Endothelial cell of umbilical vein (primary cell): ENCODE results near the gene YEATS4. TPM values are rescaled to one million over a fixed set of nuclear protein-coding genes. Genes with fewer than 3 reads are reported as not detected.

Source experiments
- BruUV-seq: library from RNA; stranded (reverse); fragments of 400-500 nt; replicated peaks from 2 replicates; lab custom pipeline; 2021; lab: Mats Ljungman, UMichigan
- CTCF ChIA-PET: fragments of 300-600, 350-600 bp; sonication (Branson Sonifier 250); formaldehyde crosslinking; loops from one replicate; lab custom pipeline; 2021; ENCODE audit warnings: antibody characterized with exemption, inconsistent platforms; lab: Charles Lee
- POLR2A ChIA-PET: fragments of 300-600, 350-600 bp; sonication (Branson Sonifier 250); formaldehyde crosslinking; loops from one replicate; lab custom pipeline; 2021; ENCODE audit warnings: antibody characterized with exemption, inconsistent platforms; lab: Charles Lee
- DNase-seq: peaks from one replicate; pipeline ENCODE4 v3.0.0-alpha.2; 2011; ENCODE audit warnings: low read depth, low spot score
- FAIRE-seq: peaks from 2 replicates; lab custom pipeline; 2011; peaks lifted over from hg19 to GRCh38; lab: Jason Lieb, UNC
- H2AFZ ChIP-seq: 2 replicates; pipeline ENCODE4 v1.6.0; 2012; ENCODE audit warnings: low read depth, low read length, control low read depth, inconsistent platforms
- H3K27ac ChIP-seq: 2 replicates; pipeline ENCODE4 v1.5.1; 2011; ENCODE audit warnings: low read depth, mild to moderate bottlenecking, control low read depth, low read length, moderate library complexity; ENCODE audit not compliant: insufficient read depth
- H3K27me3 ChIP-seq, 2 experiments: 2 replicates each; pipeline versions ENCODE4 v1.6.0 to v1.6.1; 2011; ENCODE audit warnings: low read length in 2 of 2, mixed read lengths in 1 of 2; ENCODE audit not compliant: control insufficient read depth in 2 of 2, insufficient read depth in 2 of 2
- H3K36me3 ChIP-seq, 2 experiments: 2 replicates in 1 of 2; 3 replicates in 1 of 2; pipeline ENCODE4 v1.5.1; 2011; ENCODE audit warnings: low read length in 2 of 2, mild to moderate bottlenecking in 1 of 2, moderate library complexity in 1 of 2; ENCODE audit not compliant: control insufficient read depth in 2 of 2, insufficient read depth in 2 of 2; ENCODE audit errors: extremely low read depth in 1 of 2
- H3K4me1 ChIP-seq: 3 replicates; pipeline ENCODE4 v1.5.1; 2011; ENCODE audit warnings: mild to moderate bottlenecking, low read length; ENCODE audit not compliant: control insufficient read depth, insufficient read depth; ENCODE audit errors: extremely low read depth
- H3K4me2 ChIP-seq: 2 replicates; pipeline ENCODE4 v1.6.1; 2011; ENCODE audit warnings: low read length, control low read depth, mixed read lengths; ENCODE audit not compliant: insufficient read depth
- H3K4me3 ChIP-seq, 3 experiments: fragments of 200-600 bp in 1 of 3; sonication (generic), shearing (Covaris generic) in 1 of 3; replicated peaks in 1 of 3; 2 replicates each; pipeline ENCODE4 v1.5.1; 2011 to 2016; ENCODE audit warnings: control low read depth in 3 of 3, low read length in 3 of 3, mild to moderate bottlenecking in 2 of 3, inconsistent platforms in 1 of 3, low read depth in 1 of 3, moderate library complexity in 1 of 3; ENCODE audit not compliant: insufficient read depth in 1 of 3
- H3K79me2 ChIP-seq: 2 replicates; pipeline ENCODE4 v1.6.0; 2012; ENCODE audit warnings: low read length, inconsistent platforms; ENCODE audit not compliant: control insufficient read depth, insufficient read depth
- H3K9ac ChIP-seq: replicated peaks from 2 replicates; pipeline ENCODE3; 2011; ENCODE audit warnings: low read length, control low read depth; ENCODE audit not compliant: insufficient read depth; ENCODE audit errors: extremely low read depth
- H3K9me1 ChIP-seq: replicated peaks from 3 replicates; pipeline ENCODE4 v1.6.0; 2011; ENCODE audit warnings: mild to moderate bottlenecking, low read length; ENCODE audit not compliant: control insufficient read depth, insufficient read depth; ENCODE audit errors: extremely low read depth
- H3K9me3 ChIP-seq: replicated peaks from 2 replicates; pipeline ENCODE4 v1.5.1; 2012; ENCODE audit warnings: low read length, inconsistent platforms; ENCODE audit not compliant: control insufficient read depth, insufficient read depth
- H4K20me1 ChIP-seq: replicated peaks from 2 replicates; pipeline ENCODE3; 2011; ENCODE audit warnings: mild to moderate bottlenecking, low read length; ENCODE audit not compliant: control insufficient read depth, insufficient read depth; ENCODE audit errors: extremely low read depth
- EZH2 ChIP-seq: IDR thresholded peaks from 2 replicates; pipeline ENCODE4 v1.6.1; 2012; ENCODE audit warnings: borderline replicate concordance, low read depth, mild to moderate bottlenecking, moderate library complexity, low read length, inconsistent platforms; ENCODE audit not compliant: severe bottlenecking
- FOS ChIP-seq: IDR thresholded peaks from 2 replicates; pipeline ENCODE4 v1.6.1; 2011; ENCODE audit warnings: mild to moderate bottlenecking, low read length, moderate library complexity, borderline replicate concordance; ENCODE audit not compliant: insufficient read depth
- GATA2 ChIP-seq: IDR thresholded peaks from 2 replicates; pipeline ENCODE4 v1.7.0; 2011; ENCODE audit warnings: low read depth, mild to moderate bottlenecking, moderate library complexity, mixed read lengths, low read length; ENCODE audit not compliant: insufficient read length, insufficient read depth
- JUN ChIP-seq: IDR thresholded peaks from 2 replicates; pipeline ENCODE4 v1.6.1; 2011; ENCODE audit warnings: borderline replicate concordance, low read depth; ENCODE audit not compliant: insufficient read length, insufficient read depth
- MYC ChIP-seq: IDR thresholded peaks from one replicate; pipeline ENCODE4 v1.6.1; 2011; ENCODE audit warnings: mild to moderate bottlenecking, low read depth, low read length
- POLR2A ChIP-seq: IDR thresholded peaks from 2 replicates; pipeline ENCODE4 v1.6.1; 2012; ENCODE audit warnings: low read depth, mild to moderate bottlenecking, control low read depth, low read length
- POLR2AphosphoS5 ChIP-seq: IDR thresholded peaks from 2 replicates; pipeline ENCODE4 v1.6.1; 2012; ENCODE audit warnings: low read depth, mild to moderate bottlenecking, control low read depth, low read length, moderate library complexity; ENCODE audit not compliant: insufficient read depth
- dilution Hi-C: fragments of 300-500 bp; cut with MboI; formaldehyde crosslinking; loops from one replicate; pipeline ENCODE4 v1.15.0; 2019; ENCODE audit warnings: low sequenced_read_pairs; ENCODE audit not compliant: extremely low pct_ligation_motif_present
- intact Hi-C: fragments of 100-400 bp; cut with micrococcal nuclease; formaldehyde crosslinking; loops from one replicate; pipeline ENCODE4 v1.10.0; 2022
- polyA plus RNA-seq, 4 experiments: library from polyadenylated mRNA; depleted of rRNA in 3 of 4; stranded (reverse) in 3 of 4; unstranded in 1 of 4; fragments of >200 nt; gene quantifications; 2 replicates each; pipeline versions ENCODE4 v1.2.1 to v1.2.3, GENCODE V29; 2011 to 2012; ENCODE audit warnings: missing spikeins in 1 of 4
- total RNA-seq: library from RNA; stranded (reverse); gene quantifications from 2 replicates; pipeline ENCODE4 v1.2.3, GENCODE V29; 2021
- TF ChIP-seq, protein P1 (sequence below): IDR thresholded peaks from 2 replicates; pipeline ENCODE4 v1.6.1; 2011; ENCODE audit not compliant: insufficient read depth, insufficient read length
- TF ChIP-seq, protein P2 (sequence below), 2 donors: IDR thresholded peaks; 1 replicate in 1 of 2; 2 replicates in 1 of 2; pipeline ENCODE4 v1.5.1; 2011; ENCODE audit warnings: low read length in 2 of 2, mild to moderate bottlenecking in 2 of 2, moderate library complexity in 2 of 2, control low read depth in 1 of 2, inconsistent platforms in 1 of 2, low read depth in 1 of 2; ENCODE audit not compliant: insufficient read depth in 1 of 2; ENCODE audit errors: extremely low read depth in 1 of 2

The YEATS4 gene
- total and polyA plus RNA-seq, 2 donors (not counting 3 experiments of a cell fraction or from before 2014, with no cell fraction given) = 13.6 to 16.7 TPM

DNA sequence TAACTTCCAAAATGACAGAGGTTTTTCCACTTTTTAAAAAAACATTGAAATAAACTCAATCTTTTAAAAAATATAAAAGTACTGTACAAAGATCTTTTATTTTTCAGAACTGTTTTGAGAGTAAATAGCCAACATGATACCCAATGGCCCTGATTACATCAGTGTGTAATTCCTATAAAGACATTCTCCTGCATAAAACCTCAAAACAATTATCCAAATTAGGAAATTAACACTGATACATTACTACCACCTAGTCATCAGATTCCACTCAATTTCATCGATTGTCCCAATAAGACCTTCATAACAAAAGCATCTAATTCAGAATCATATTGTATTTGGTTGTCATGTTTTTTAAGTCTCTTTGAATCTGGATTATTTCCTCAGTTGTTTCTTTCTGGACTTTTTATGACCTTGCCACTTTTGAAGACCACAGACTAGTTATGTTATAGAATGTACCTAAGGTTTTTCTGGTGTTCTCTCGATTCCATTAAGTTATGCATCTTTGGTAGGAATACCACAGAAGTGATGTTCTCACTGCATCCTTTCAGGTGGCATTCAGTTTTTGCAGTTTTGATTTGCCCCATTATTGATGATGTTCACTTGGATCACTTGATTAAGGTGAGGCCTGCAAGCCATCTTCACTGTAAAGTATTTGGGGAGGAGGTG lies 4.0 kb upstream of the YEATS4 start:
- H2AFZ ChIP-seq = no peak overlapping the region
- DNase-seq = no peak
- H3K9me3 ChIP-seq = no peaks in the 10 kb centered on the region
- H3K79me2 ChIP-seq = peaks cover 2% of the 10 kb centered on the region
- no peak overlapping the region for H3K4me2 ChIP-seq
- TF ChIP-seq MYC (no peak), POLR2A (no peak), JUN (no peak), EZH2 (no peak), GATA2 (no peak), POLR2AphosphoS5 (no peak), FOS (no peak)
- TF ChIP-seq, protein P1, sequence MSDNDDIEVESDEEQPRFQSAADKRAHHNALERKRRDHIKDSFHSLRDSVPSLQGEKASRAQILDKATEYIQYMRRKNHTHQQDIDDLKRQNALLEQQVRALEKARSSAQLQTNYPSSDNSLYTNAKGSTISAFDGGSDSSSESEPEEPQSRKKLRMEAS = no peak
- TF ChIP-seq, protein P2, sequence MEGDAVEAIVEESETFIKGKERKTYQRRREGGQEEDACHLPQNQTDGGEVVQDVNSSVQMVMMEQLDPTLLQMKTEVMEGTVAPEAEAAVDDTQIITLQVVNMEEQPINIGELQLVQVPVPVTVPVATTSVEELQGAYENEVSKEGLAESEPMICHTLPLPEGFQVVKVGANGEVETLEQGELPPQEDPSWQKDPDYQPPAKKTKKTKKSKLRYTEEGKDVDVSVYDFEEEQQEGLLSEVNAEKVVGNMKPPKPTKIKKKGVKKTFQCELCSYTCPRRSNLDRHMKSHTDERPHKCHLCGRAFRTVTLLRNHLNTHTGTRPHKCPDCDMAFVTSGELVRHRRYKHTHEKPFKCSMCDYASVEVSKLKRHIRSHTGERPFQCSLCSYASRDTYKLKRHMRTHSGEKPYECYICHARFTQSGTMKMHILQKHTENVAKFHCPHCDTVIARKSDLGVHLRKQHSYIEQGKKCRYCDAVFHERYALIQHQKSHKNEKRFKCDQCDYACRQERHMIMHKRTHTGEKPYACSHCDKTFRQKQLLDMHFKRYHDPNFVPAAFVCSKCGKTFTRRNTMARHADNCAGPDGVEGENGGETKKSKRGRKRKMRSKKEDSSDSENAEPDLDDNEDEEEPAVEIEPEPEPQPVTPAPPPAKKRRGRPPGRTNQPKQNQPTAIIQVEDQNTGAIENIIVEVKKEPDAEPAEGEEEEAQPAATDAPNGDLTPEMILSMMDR (IDR thresholded peaks at IDR 0.05; ENCODE audit: extremely low read depth in 1 of 2, insufficient read depth in 1 of 2, low read depth in 1 of 2, low read length in 2 of 2) = no peak
- intact Hi-C loops (loop anchor here (5.0 kb wide), 1 partner anchor 382 kb away; the partner anchor contains the start of gene RAB3IP), dilution Hi-C loops (no loop called here)
- H3K4me3 ChIP-seq = no peak overlapping the region
- CTCF ChIA-PET = interaction anchor here (3.7 kb wide), 2 partner anchors 216 to 283 kb away, joined by 107 to 133 read pairs; no protein-coding TSS in a partner anchor
- no peaks in the 10 kb centered on the region for H3K9me1 ChIP-seq
- POLR2A ChIA-PET = no interaction called here
- FAIRE-seq = no peak
- no peak overlapping the region for H3K9ac ChIP-seq
- no peaks in the 10 kb centered on the region for H3K36me3 ChIP-seq
- BruUV-seq = no TSS peak
- no peaks in the 10 kb centered on the region for H4K20me1 ChIP-seq
- peaks cover 7% of the 10 kb centered on the region for H3K4me1 ChIP-seq
- peaks cover 0 to 3% of the 10 kb centered on the region in 2 experiments for H3K27me3 ChIP-seq
- H3K27ac ChIP-seq = no peak overlapping the region
